HEK293 (cell line): Measurements from ENCODE around the gene UQCC2.
A peak's percentile ranks its signal among the peaks of the same experiment; 100 is the strongest.

Experiments
- GLI4 ChIP-seq: fragments of 450-650 bp; formaldehyde crosslinking; IDR thresholded peaks from 2 replicates; pipeline ENCODE4 v1.5.1; 2016; ENCODE audit warnings: missing biosample characterization, missing genetic modification characterization
- OSR2 ChIP-seq: fragments of 450-650 bp; formaldehyde crosslinking; IDR thresholded peaks from 2 replicates; pipeline ENCODE4 v1.5.1; 2016; ENCODE audit warnings: missing biosample characterization, missing genetic modification characterization
- SALL2 ChIP-seq: fragments of 450-650 bp; formaldehyde crosslinking; IDR thresholded peaks from 2 replicates; pipeline ENCODE4 v1.5.0; 2017; ENCODE audit warnings: missing biosample characterization, mild to moderate bottlenecking, missing genetic modification characterization, borderline replicate concordance
- SCRT2 ChIP-seq: fragments of 450-650 bp; formaldehyde crosslinking; IDR thresholded peaks from 2 replicates; pipeline ENCODE4 v1.5.1; 2016; ENCODE audit warnings: missing biosample characterization, missing genetic modification characterization
- SP7 ChIP-seq: fragments of 450-650 bp; formaldehyde crosslinking; IDR thresholded peaks from 2 replicates; pipeline ENCODE4 v1.5.1; 2016; ENCODE audit warnings: missing biosample characterization, missing genetic modification characterization
- TCF7L2 ChIP-seq: IDR thresholded peaks from 2 replicates; pipeline ENCODE4 v1.6.1; 2011; ENCODE audit warnings: low read depth, mild to moderate bottlenecking, inconsistent platforms, low read length, moderate library complexity, borderline replicate concordance
- WT1 ChIP-seq: fragments of 450-650 bp; formaldehyde crosslinking; IDR thresholded peaks from 2 replicates; pipeline ENCODE4 v1.5.1; 2016; ENCODE audit warnings: missing biosample characterization, missing genetic modification characterization
- ZBTB17 ChIP-seq: fragments of 450-650 bp; formaldehyde crosslinking; IDR thresholded peaks from 2 replicates; pipeline ENCODE4 v1.5.1; 2016; ENCODE audit warnings: missing biosample characterization, missing genetic modification characterization
- ZFHX2 ChIP-seq: fragments of 450-650 bp; formaldehyde crosslinking; conservative IDR thresholded peaks from 2 replicates; pipeline ENCODE4 v1.5.1; 2016; ENCODE audit warnings: missing biosample characterization, missing genetic modification characterization
- ZIC2 ChIP-seq: fragments of 450-650 bp; formaldehyde crosslinking; IDR thresholded peaks from 2 replicates; pipeline ENCODE4 v1.5.1; 2016; ENCODE audit warnings: missing biosample characterization, missing genetic modification characterization
- ZNF121 ChIP-seq: fragments of 450-650 bp; formaldehyde crosslinking; IDR thresholded peaks from 2 replicates; pipeline ENCODE4 v1.5.1; 2016; ENCODE audit warnings: missing biosample characterization, missing genetic modification characterization
- ZNF146 ChIP-seq: fragments of 450-650 bp; formaldehyde crosslinking; IDR thresholded peaks from 2 replicates; pipeline ENCODE4 v1.5.1; 2016; ENCODE audit warnings: missing biosample characterization, missing genetic modification characterization
- ZNF155 ChIP-seq: fragments of 450-650 bp; formaldehyde crosslinking; IDR thresholded peaks from 2 replicates; pipeline ENCODE4 v1.5.1; 2016; ENCODE audit warnings: missing biosample characterization, missing genetic modification characterization
- ZNF174 ChIP-seq: fragments of 450-650 bp; formaldehyde crosslinking; IDR thresholded peaks from 2 replicates; pipeline ENCODE4 v1.5.0; 2017; ENCODE audit warnings: missing biosample characterization, mild to moderate bottlenecking, missing genetic modification characterization
- ZNF221 ChIP-seq: fragments of 450-650 bp; formaldehyde crosslinking; IDR thresholded peaks from 2 replicates; pipeline ENCODE4 v1.5.1; 2017; ENCODE audit warnings: missing biosample characterization, missing genetic modification characterization, borderline replicate concordance
- ZNF311 ChIP-seq: fragments of 450-650 bp; formaldehyde crosslinking; IDR thresholded peaks from 2 replicates; pipeline ENCODE4 v1.5.1; 2017; ENCODE audit warnings: missing biosample characterization, missing genetic modification characterization, borderline replicate concordance
- ZNF354C ChIP-seq: fragments of 450-650 bp; formaldehyde crosslinking; IDR thresholded peaks from 2 replicates; pipeline ENCODE4 v1.5.1; 2016; ENCODE audit warnings: missing biosample characterization, missing genetic modification characterization, low read depth, borderline replicate concordance
- ZNF473 ChIP-seq: fragments of 450-650 bp; formaldehyde crosslinking; IDR thresholded peaks from 2 replicates; pipeline ENCODE4 v1.5.1; 2017; ENCODE audit warnings: missing biosample characterization, missing genetic modification characterization
- ZNF48 ChIP-seq: fragments of 450-650 bp; formaldehyde crosslinking; IDR thresholded peaks from 2 replicates; pipeline ENCODE4 v1.5.1; 2016; ENCODE audit warnings: missing biosample characterization, missing genetic modification characterization
- ZNF501 ChIP-seq: fragments of 450-650 bp; formaldehyde crosslinking; IDR thresholded peaks from 2 replicates; pipeline ENCODE4 v1.5.1; 2016; ENCODE audit warnings: missing biosample characterization, missing genetic modification characterization
- ZNF530 ChIP-seq: fragments of 450-650 bp; formaldehyde crosslinking; IDR thresholded peaks from 2 replicates; pipeline ENCODE4 v1.5.1; 2016; ENCODE audit warnings: low read depth, missing biosample characterization, missing genetic modification characterization
- ZNF544 ChIP-seq: fragments of 450-650 bp; formaldehyde crosslinking; IDR thresholded peaks from 2 replicates; pipeline ENCODE4 v1.5.0; 2017; ENCODE audit warnings: missing biosample characterization, missing genetic modification characterization
- ZNF624 ChIP-seq: fragments of 450-650 bp; formaldehyde crosslinking; IDR thresholded peaks from 2 replicates; pipeline ENCODE4 v1.5.1; 2017; ENCODE audit warnings: missing biosample characterization, missing genetic modification characterization
- ZNF654 ChIP-seq: fragments of 450-650 bp; formaldehyde crosslinking; IDR thresholded peaks from 2 replicates; pipeline ENCODE4 v1.5.1; 2016; ENCODE audit warnings: low read depth, missing biosample characterization, missing genetic modification characterization
- ZNF660 ChIP-seq: fragments of 450-650 bp; IDR thresholded peaks from 2 replicates; pipeline ENCODE4 v1.5.1; 2018; ENCODE audit warnings: missing biosample characterization, mild to moderate bottlenecking, missing genetic modification characterization
- ZNF76 ChIP-seq: fragments of 450-650 bp; formaldehyde crosslinking; IDR thresholded peaks from 2 replicates; pipeline ENCODE4; 2016; ENCODE audit warnings: low read depth, missing biosample characterization, missing genetic modification characterization, borderline replicate concordance
- ZSCAN23 ChIP-seq: fragments of 450-650 bp; formaldehyde crosslinking; IDR thresholded peaks from 2 replicates; pipeline ENCODE4 v1.5.1; 2016; ENCODE audit warnings: missing biosample characterization, missing genetic modification characterization
- TF ChIP-seq, protein P1 (sequence below): fragments of 450-650 bp; formaldehyde crosslinking; IDR thresholded peaks from 2 replicates; pipeline ENCODE4 v1.5.1; 2016; ENCODE audit warnings: missing biosample characterization, missing genetic modification characterization, low read depth
- TF ChIP-seq, protein P2 (sequence below): fragments of 450-650 bp; formaldehyde crosslinking; IDR thresholded peaks from 2 replicates; pipeline ENCODE4 v1.5.1; 2016; ENCODE audit warnings: missing biosample characterization, missing genetic modification characterization
- TF ChIP-seq, protein P3 (sequence below): fragments of 450-650 bp; formaldehyde crosslinking; IDR thresholded peaks from 2 replicates; pipeline ENCODE4 v1.5.1; 2016; ENCODE audit warnings: missing biosample characterization, missing genetic modification characterization, borderline replicate concordance
- TF ChIP-seq, protein P4 (sequence below): fragments of 450-650 bp; formaldehyde crosslinking; IDR thresholded peaks from 2 replicates; pipeline ENCODE4 v1.5.1; 2017; ENCODE audit warnings: missing biosample characterization, missing genetic modification characterization
- TF ChIP-seq, protein P5 (sequence below): fragments of 450-650 bp; formaldehyde crosslinking; IDR thresholded peaks from 2 replicates; pipeline ENCODE4 v1.5.1; 2016; ENCODE audit warnings: missing biosample characterization, missing genetic modification characterization
- TF ChIP-seq, protein P6 (sequence below): fragments of 450-650 bp; IDR thresholded peaks from 2 replicates; pipeline ENCODE4 v1.5.1; 2018; ENCODE audit warnings: missing biosample characterization, mild to moderate bottlenecking, missing genetic modification characterization

Gene UQCC2

DNA sequence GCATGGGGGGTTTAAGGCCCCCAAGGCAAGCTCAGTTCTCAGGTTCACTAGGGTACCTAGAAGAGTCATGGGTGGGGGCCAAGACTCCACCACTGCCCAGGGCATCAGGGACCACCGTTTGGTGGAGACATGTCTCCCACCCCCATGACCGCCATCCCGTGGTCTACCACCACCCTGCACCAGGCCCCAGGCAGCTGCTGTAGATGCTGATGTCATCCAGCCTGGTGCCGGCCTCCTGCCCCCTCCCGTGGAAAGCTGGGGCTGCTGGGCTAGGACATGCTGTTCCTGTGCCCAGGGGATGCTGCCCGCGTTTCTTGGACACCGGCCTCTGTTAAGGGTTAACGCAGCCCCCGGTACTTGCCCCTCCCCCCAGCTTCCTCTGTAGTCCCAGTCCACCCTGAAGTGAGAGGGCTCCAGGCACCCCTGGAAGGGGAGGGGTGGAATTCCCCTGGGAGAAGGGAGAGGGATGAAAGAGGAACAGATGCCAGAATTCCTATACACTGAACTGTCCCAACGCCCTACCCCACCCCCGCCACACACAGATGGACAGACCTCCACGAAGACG, 34.6 kb upstream of the UQCC2 start (continued):
- TF ChIP-seq, protein P1, sequence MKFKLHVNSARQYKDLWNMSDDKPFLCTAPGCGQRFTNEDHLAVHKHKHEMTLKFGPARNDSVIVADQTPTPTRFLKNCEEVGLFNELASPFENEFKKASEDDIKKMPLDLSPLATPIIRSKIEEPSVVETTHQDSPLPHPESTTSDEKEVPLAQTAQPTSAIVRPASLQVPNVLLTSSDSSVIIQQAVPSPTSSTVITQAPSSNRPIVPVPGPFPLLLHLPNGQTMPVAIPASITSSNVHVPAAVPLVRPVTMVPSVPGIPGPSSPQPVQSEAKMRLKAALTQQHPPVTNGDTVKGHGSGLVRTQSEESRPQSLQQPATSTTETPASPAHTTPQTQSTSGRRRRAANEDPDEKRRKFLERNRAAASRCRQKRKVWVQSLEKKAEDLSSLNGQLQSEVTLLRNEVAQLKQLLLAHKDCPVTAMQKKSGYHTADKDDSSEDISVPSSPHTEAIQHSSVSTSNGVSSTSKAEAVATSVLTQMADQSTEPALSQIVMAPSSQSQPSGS (tag by site-specific recombination) = peak; percentile 55
- TF ChIP-seq ZFHX2 (tag by site-specific recombination) (no peak), ZNF48 (tag by site-specific recombination) (no peak), ZSCAN23 (tag by site-specific recombination) (no peak), ZNF354C (tag by site-specific recombination) (no peak), ZNF660 (tag by site-specific recombination) (no peak), TCF7L2 (no peak), ZNF155 (tag by site-specific recombination) (no peak), SCRT2 (no peak), ZNF76 (no peak), ZBTB17 (tag by site-specific recombination) (no peak), ZNF174 (tag by site-specific recombination) (no peak), OSR2 (tag by site-specific recombination) (peak; percentile 24; the same call in 1 of the 2 replicates), ZNF654 (tag by site-specific recombination) (no peak), SP7 (tag by site-specific recombination) (peak; percentile 58), ZNF221 (no peak), ZNF121 (tag by site-specific recombination) (no peak), SALL2 (tag by site-specific recombination) (no peak), ZNF624 (no peak), ZIC2 (tag by site-specific recombination) (peak; percentile 70), ZNF311 (tag by site-specific recombination) (no peak), ZNF544 (tag by site-specific recombination) (no peak), GLI4 (tag by site-specific recombination) (no peak), ZNF146 (tag by site-specific recombination) (no peak), ZNF473 (tag by site-specific recombination) (no peak), ZNF530 (tag by site-specific recombination) (no peak), WT1 (tag by site-specific recombination) (peak; percentile 53), ZNF501 (tag by site-specific recombination) (no peak)
- TF ChIP-seq, protein P2, sequence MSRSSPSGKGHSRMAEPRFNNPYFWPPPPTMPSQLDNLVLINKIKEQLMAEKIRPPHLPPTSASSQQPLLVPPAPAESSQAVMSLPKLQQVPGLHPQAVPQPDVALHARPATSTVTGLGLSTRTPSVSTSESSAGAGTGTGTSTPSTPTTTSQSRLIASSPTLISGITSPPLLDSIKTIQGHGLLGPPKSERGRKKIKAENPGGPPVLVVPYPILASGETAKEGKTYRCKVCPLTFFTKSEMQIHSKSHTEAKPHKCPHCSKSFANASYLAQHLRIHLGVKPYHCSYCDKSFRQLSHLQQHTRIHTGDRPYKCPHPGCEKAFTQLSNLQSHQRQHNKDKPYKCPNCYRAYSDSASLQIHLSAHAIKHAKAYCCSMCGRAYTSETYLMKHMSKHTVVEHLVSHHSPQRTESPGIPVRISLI (tag by site-specific recombination) = no peak
- TF ChIP-seq, protein P3, sequence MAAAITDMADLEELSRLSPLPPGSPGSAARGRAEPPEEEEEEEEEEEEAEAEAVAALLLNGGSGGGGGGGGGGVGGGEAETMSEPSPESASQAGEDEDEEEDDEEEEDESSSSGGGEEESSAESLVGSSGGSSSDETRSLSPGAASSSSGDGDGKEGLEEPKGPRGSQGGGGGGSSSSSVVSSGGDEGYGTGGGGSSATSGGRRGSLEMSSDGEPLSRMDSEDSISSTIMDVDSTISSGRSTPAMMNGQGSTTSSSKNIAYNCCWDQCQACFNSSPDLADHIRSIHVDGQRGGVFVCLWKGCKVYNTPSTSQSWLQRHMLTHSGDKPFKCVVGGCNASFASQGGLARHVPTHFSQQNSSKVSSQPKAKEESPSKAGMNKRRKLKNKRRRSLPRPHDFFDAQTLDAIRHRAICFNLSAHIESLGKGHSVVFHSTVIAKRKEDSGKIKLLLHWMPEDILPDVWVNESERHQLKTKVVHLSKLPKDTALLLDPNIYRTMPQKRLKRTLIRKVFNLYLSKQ (tag by site-specific recombination) = no peak
- TF ChIP-seq, protein P4, sequence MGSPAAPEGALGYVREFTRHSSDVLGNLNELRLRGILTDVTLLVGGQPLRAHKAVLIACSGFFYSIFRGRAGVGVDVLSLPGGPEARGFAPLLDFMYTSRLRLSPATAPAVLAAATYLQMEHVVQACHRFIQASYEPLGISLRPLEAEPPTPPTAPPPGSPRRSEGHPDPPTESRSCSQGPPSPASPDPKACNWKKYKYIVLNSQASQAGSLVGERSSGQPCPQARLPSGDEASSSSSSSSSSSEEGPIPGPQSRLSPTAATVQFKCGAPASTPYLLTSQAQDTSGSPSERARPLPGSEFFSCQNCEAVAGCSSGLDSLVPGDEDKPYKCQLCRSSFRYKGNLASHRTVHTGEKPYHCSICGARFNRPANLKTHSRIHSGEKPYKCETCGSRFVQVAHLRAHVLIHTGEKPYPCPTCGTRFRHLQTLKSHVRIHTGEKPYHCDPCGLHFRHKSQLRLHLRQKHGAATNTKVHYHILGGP (tag by site-specific recombination) = no peak
- TF ChIP-seq, protein P5, sequence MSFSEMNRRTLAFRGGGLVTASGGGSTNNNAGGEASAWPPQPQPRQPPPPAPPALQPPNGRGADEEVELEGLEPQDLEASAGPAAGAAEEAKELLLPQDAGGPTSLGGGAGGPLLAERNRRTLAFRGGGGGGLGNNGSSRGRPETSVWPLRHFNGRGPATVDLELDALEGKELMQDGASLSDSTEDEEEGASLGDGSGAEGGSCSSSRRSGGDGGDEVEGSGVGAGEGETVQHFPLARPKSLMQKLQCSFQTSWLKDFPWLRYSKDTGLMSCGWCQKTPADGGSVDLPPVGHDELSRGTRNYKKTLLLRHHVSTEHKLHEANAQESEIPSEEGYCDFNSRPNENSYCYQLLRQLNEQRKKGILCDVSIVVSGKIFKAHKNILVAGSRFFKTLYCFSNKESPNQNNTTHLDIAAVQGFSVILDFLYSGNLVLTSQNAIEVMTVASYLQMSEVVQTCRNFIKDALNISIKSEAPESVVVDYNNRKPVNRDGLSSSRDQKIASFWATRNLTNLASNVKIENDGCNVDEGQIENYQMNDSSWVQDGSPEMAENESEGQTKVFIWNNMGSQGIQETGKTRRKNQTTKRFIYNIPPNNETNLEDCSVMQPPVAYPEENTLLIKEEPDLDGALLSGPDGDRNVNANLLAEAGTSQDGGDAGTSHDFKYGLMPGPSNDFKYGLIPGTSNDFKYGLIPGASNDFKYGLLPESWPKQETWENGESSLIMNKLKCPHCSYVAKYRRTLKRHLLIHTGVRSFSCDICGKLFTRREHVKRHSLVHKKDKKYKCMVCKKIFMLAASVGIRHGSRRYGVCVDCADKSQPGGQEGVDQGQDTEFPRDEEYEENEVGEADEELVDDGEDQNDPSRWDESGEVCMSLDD (tag by site-specific recombination) = no peak
- TF ChIP-seq, protein P6, sequence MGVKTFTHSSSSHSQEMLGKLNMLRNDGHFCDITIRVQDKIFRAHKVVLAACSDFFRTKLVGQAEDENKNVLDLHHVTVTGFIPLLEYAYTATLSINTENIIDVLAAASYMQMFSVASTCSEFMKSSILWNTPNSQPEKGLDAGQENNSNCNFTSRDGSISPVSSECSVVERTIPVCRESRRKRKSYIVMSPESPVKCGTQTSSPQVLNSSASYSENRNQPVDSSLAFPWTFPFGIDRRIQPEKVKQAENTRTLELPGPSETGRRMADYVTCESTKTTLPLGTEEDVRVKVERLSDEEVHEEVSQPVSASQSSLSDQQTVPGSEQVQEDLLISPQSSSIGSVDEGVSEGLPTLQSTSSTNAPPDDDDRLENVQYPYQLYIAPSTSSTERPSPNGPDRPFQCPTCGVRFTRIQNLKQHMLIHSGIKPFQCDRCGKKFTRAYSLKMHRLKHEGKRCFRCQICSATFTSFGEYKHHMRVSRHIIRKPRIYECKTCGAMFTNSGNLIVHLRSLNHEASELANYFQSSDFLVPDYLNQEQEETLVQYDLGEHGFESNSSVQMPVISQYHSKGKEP = no peak
